ENCODE measurements around the gene CAMTA2. TPM values are rescaled to one million over a fixed set of nuclear protein-coding genes. Genes with fewer than 3 reads are reported as not detected.

CAMTA2 gene
- total RNA-seq, 4 donors from 2014 or later = 6.9 to 19.6 (median 13.4) TPM

GRCh38 chr17:4972752-4973151 is 14.7 kb downstream of the CAMTA2 start:
- no peaks in the 10 kb centered on the region for H3K27me3 ChIP-seq
- peaks cover 13 to 23% (median 14%) of the 10 kb centered on the region in 3 donors for H3K4me1 ChIP-seq
- no CpG with 5 or more reads among the region's 12 CpGs for WGBS, 2 donors
- H3K4me3 ChIP-seq = no peak overlapping the region
- TF ChIP-seq POLR2A (IDR thresholded peaks at IDR 0.05) = no peak
- no peak for TF ChIP-seq CTCF (IDR thresholded peaks at IDR 0.05)
- H3K9me3 ChIP-seq = no peaks in the 10 kb centered on the region
- no peak for DNase-seq
- intact Hi-C loops (cut with DNase I) = no loop called here
- H3K36me3 ChIP-seq = peaks cover 20 to 83% (median 32%) of the 10 kb centered on the region in 3 donors
- no peak overlapping the region for H3K27ac ChIP-seq

- Histone ChIP-seq H3K4me3 (no peak overlapping the region), H3K9me3 (no peaks in the 10 kb centered on the region), H3K36me3 (peaks cover 16 to 79% (median 32%) of the 10 kb centered on the region in 3 donors), H3K4me1 (peaks cover 13 to 23% (median 14%) of the 10 kb centered on the region in 3 donors), H3K27ac (peak overlapping the region in 1 of 4 donors; percentile 23), H3K27me3 (no peaks in the 10 kb centered on the region)
- DNase-seq = no peak
- intact Hi-C loops (cut with DNase I) = no loop called here
- WGBS, 2 donors = 91 to 93% methylated on average over 12 of the region's 12 CpGs
- TF ChIP-seq POLR2A (IDR thresholded peaks at IDR 0.05) (no peak), CTCF (IDR thresholded peaks at IDR 0.05) (no peak)
These were observed 15.2 kb downstream of the CAMTA2 start for GRCh38 chr17:4972322-4972721.

GRCh38 chr17:4971826-4972225 is 15.6 kb downstream of the CAMTA2 start:
- intact Hi-C loops (cut with DNase I) = no loop called here
- WGBS, 2 donors = 78 to 88% methylated on average over 6 of the region's 6 CpGs
- Histone ChIP-seq H3K27ac (peak overlapping the region in 1 of 4 donors; percentile 23), H3K27me3 (no peaks in the 10 kb centered on the region), H3K9me3 (no peaks in the 10 kb centered on the region), H3K36me3 (peaks cover 14 to 74% (median 29%) of the 10 kb centered on the region in 3 donors), H3K4me3 (no peak overlapping the region), H3K4me1 (peaks cover 13 to 24% (median 14%) of the 10 kb centered on the region in 3 donors)
- TF ChIP-seq CTCF (IDR thresholded peaks at IDR 0.05) = no peak
- no peak for TF ChIP-seq POLR2A (IDR thresholded peaks at IDR 0.05)
- DNase-seq = no peak

- no peak for TF ChIP-seq POLR2A (IDR thresholded peaks at IDR 0.05)
- TF ChIP-seq CTCF (IDR thresholded peaks at IDR 0.05) = no peak
- no peaks in the 10 kb centered on the region for H3K27me3 ChIP-seq
- peaks cover 10 to 59% (median 26%) of the 10 kb centered on the region in 3 donors for H3K36me3 ChIP-seq
- peaks cover 21 to 39% (median 25%) of the 10 kb centered on the region in 3 donors for H3K4me1 ChIP-seq
- H3K27ac ChIP-seq = peak overlapping the region in 2 of 4 donors; percentile 98 to 99
- no peaks in the 10 kb centered on the region for H3K9me3 ChIP-seq
- 83 to 97% methylated on average over 7 of the region's 8 CpGs for WGBS, 2 donors
- intact Hi-C loops (cut with DNase I) = no loop called here
- no peak for DNase-seq
- H3K4me3 ChIP-seq = no peak overlapping the region
These were observed 17.2 kb downstream of the CAMTA2 start for GRCh38 chr17:4970273-4970672.

GRCh38 chr17:4969551-4970173 is 17.8 kb downstream of the CAMTA2 start:
- WGBS, 2 donors = 79 to 87% methylated on average over 13 of the region's 16 CpGs
- H3K4me3 ChIP-seq = peak overlapping the region in 1 of 4 donors; percentile 84
- no peak for DNase-seq
- TF ChIP-seq CTCF (IDR thresholded peaks at IDR 0.05) = no peak
- no peak for TF ChIP-seq POLR2A (IDR thresholded peaks at IDR 0.05)
- peaks cover 10 to 52% (median 26%) of the 10 kb centered on the region in 3 donors for H3K36me3 ChIP-seq
- peak overlapping the region; percentile 3 to 99 (median 98) for H3K27ac ChIP-seq
- peaks cover 21 to 41% (median 25%) of the 10 kb centered on the region in 3 donors for H3K4me1 ChIP-seq
- H3K9me3 ChIP-seq = no peaks in the 10 kb centered on the region
- intact Hi-C loops (cut with DNase I) = no loop called here
- H3K27me3 ChIP-seq = no peaks in the 10 kb centered on the region

All from esophagus squamous epithelium (tissue), 5 donors.